MCF 10A (cell line): Measurements from ENCODE around the gene IQCF5. TPM values are rescaled to one million over a fixed set of nuclear protein-coding genes. Genes with fewer than 3 reads are reported as not detected.
A peak's percentile ranks its signal among the peaks of the same experiment; 100 is the strongest.
"Not testable (repeated sequence)": the region's sequence is repeated elsewhere in the genome, so short reads cannot be mapped to it uniquely, and the experiment has no call there.

ENCODE experiments used
- BruUV-seq: library from RNA; stranded (reverse); fragments of 400-500 nt; replicated peaks from 2 replicates; lab custom pipeline; 2021; lab: Mats Ljungman, UMichigan
- CTCF ChIA-PET: fragments of 300-600 bp; sonication (Branson Sonifier 250); formaldehyde crosslinking; extraction: SDS; loops from one replicate; lab custom pipeline; 2021; ENCODE audit warnings: antibody characterized with exemption, inconsistent platforms; lab: Yijun Ruan, JAX
- POLR2A ChIA-PET: fragments of 300-600, 350-650 bp; sonication (Branson Sonifier 250); formaldehyde crosslinking; extraction: SDS; loops from one replicate; lab custom pipeline; 2020; ENCODE audit warnings: antibody characterized with exemption, inconsistent platforms; lab: Yijun Ruan, JAX
- DNase-seq: peaks from one replicate; pipeline ENCODE4 v3.0.0-alpha.2; 2018; ENCODE audit not compliant: unreplicated experiment
- H3K27ac Mint-ChIP-seq: one replicate; pipeline ENCODE4 v1.8.0; 2022; ENCODE audit warnings: mild to moderate bottlenecking, low read depth, mixed read lengths; ENCODE audit not compliant: unreplicated experiment
- H3K27me3 Mint-ChIP-seq: one replicate; pipeline ENCODE4 v1.8.0; 2022; ENCODE audit warnings: mixed read lengths; ENCODE audit not compliant: insufficient read depth, unreplicated experiment
- H3K36me3 Mint-ChIP-seq: one replicate; pipeline ENCODE4 v1.8.0; 2022; ENCODE audit warnings: mild to moderate bottlenecking, moderate library complexity, mixed read lengths; ENCODE audit not compliant: insufficient read depth, unreplicated experiment
- H3K4me1 Mint-ChIP-seq: one replicate; pipeline ENCODE4 v1.8.0; 2022; ENCODE audit warnings: mixed read lengths; ENCODE audit not compliant: insufficient read depth, unreplicated experiment
- H3K4me3 Mint-ChIP-seq: one replicate; pipeline ENCODE4 v1.8.0; 2022; ENCODE audit warnings: mild to moderate bottlenecking, moderate library complexity, mixed read lengths; ENCODE audit not compliant: unreplicated experiment
- H3K9me3 Mint-ChIP-seq: one replicate; pipeline ENCODE4 v1.8.0; 2022; ENCODE audit warnings: mixed read lengths; ENCODE audit not compliant: unreplicated experiment
- CTCF ChIP-seq: fragments of 200-600 bp; IDR thresholded peaks from one replicate; pipeline ENCODE4 v1.8.0; 2022; ENCODE audit warnings: antibody characterized with exemption, mild to moderate bottlenecking; ENCODE audit not compliant: unreplicated experiment
- intact Hi-C: fragments of 100-400 bp; cut with micrococcal nuclease; formaldehyde crosslinking; loops from 2 replicates; pipeline ENCODE4 v1.14.1; 2022
- total RNA-seq: library from RNA; stranded (reverse); gene quantifications from 2 replicates; pipeline ENCODE4 v1.2.3, GENCODE V29; 2022

The IQCF5 gene
- total RNA-seq, 1 experiment from 2014 or later, result not detected

- H3K9me3 Mint-ChIP-seq, result no peaks in the 10 kb centered on the region
- H3K36me3 Mint-ChIP-seq, result no peaks in the 10 kb centered on the region
- DNase-seq, result no peak
- POLR2A ChIA-PET, result no interaction called here
- H3K4me1 Mint-ChIP-seq, result no peaks in the 10 kb centered on the region
- no TSS peak for BruUV-seq
- H3K27ac Mint-ChIP-seq, result no peak overlapping the region
- H3K27me3 Mint-ChIP-seq, result peaks cover 86% of the 10 kb centered on the region
- intact Hi-C loops, result no loop called here
- CTCF ChIA-PET, result no interaction called here
- no peak overlapping the region for H3K4me3 Mint-ChIP-seq
- no peak for TF ChIP-seq CTCF
Measured at GRCh38 chr3:51869304-51869703, 6.1 kb downstream of the IQCF5 start.

- H3K4me3 Mint-ChIP-seq, CTCF ChIA-PET, H3K4me1 Mint-ChIP-seq, H3K27ac Mint-ChIP-seq, BruUV-seq, intact Hi-C loops, H3K36me3 Mint-ChIP-seq, POLR2A ChIA-PET, DNase-seq, H3K9me3 Mint-ChIP-seq: not testable (repeated sequence)
- H3K27me3 Mint-ChIP-seq, result peaks cover 86% of the 10 kb centered on the region
Measured at GRCh38 chr3:51868896-51869295, 6.5 kb downstream of the IQCF5 start.

- DNase-seq, result no peak
- Mint-ChIP-seq H3K9me3 (no peaks in the 10 kb centered on the region), H3K27me3 (peaks cover 56% of the 10 kb centered on the region), H3K4me1 (no peaks in the 10 kb centered on the region), H3K36me3 (no peaks in the 10 kb centered on the region), H3K4me3 (no peak overlapping the region), H3K27ac (no peak overlapping the region)
- no TSS peak for BruUV-seq
- ChIA-PET POLR2A (no interaction called here), CTCF (no interaction called here)
- intact Hi-C loops, result no loop called here
- TF ChIP-seq CTCF, result no peak
Measured at GRCh38 chr3:51862886-51863285, 12.5 kb downstream of the IQCF5 start.

- ChIA-PET CTCF (interaction anchor here (0.5 to 0.6 kb wide), 3 partner anchors 9 to 351 kb away, joined by 3 to 4 read pairs (median 3); no protein-coding TSS in a partner anchor), POLR2A (no interaction called here)
- H3K9me3 Mint-ChIP-seq, result no peaks in the 10 kb centered on the region
- BruUV-seq, result no TSS peak
- no peak for TF ChIP-seq CTCF
- intact Hi-C loops, result no loop called here
- no peak within 1 kb of the TSS for H3K4me3 Mint-ChIP-seq
- H3K27me3 Mint-ChIP-seq, result peaks cover 41% of the 10 kb centered on the region
- no peaks in the 10 kb centered on the region for H3K4me1 Mint-ChIP-seq
- DNase-seq, result no peak
- H3K27ac Mint-ChIP-seq, result no peak within 1 kb of the TSS
- no peaks in the 10 kb centered on the region for H3K36me3 Mint-ChIP-seq
Measured at GRCh38 chr3:51860703-51861665, 14.4 kb downstream of the IQCF5 start, which contains the start of gene IQCF2. Gene IQCF2, plus strand, starts transcription at chr3:51861615. Its CDS starts 52 bp downstream, at chr3:51861667.

- H3K4me3 Mint-ChIP-seq, CTCF ChIA-PET, H3K36me3 Mint-ChIP-seq, H3K4me1 Mint-ChIP-seq, BruUV-seq, H3K9me3 Mint-ChIP-seq, POLR2A ChIA-PET, H3K27ac Mint-ChIP-seq, intact Hi-C loops: not testable (repeated sequence)
- peak; percentile 1 for DNase-seq
- H3K27me3 Mint-ChIP-seq, result peaks cover 17% of the 10 kb centered on the region
Measured at GRCh38 chr3:51855411-51855810, 20.0 kb downstream of the IQCF5 start.
